Neural cell (in vitro differentiated cells): ENCODE results near the gene SYT6. TPM values are rescaled to one million over a fixed set of nuclear protein-coding genes. Genes with fewer than 3 reads are reported as not detected.

Source experiments
- H2AFZ ChIP-seq: fragments of 200-600, 300-800 bp; sonication (generic), shearing (Covaris generic); 2 replicates; pipeline ENCODE4 v1.6.0; 2014; ENCODE audit warnings: low read depth, mild to moderate bottlenecking, antibody characterized with exemption, low read length, moderate library complexity
- H3F3A ChIP-seq: fragments of 200-600 bp; shearing (Covaris generic); 2 replicates; pipeline ENCODE4 v1.6.1; 2016; ENCODE audit warnings: mild to moderate bottlenecking, moderate library complexity, mixed read lengths, antibody characterized with exemption, low read length; ENCODE audit not compliant: insufficient read depth, poor library complexity, severe bottlenecking
- H3K27ac ChIP-seq: fragments of 200-600, 300-800 bp; sonication (generic), shearing (Covaris generic); 2 replicates; pipeline ENCODE4 v1.5.1; 2014; ENCODE audit warnings: mild to moderate bottlenecking, low read length, moderate library complexity
- H3K27me3 ChIP-seq: fragments of 300-800, 200-600 bp; sonication (generic), shearing (Covaris generic); 2 replicates; pipeline ENCODE4 v1.6.0; 2014; ENCODE audit warnings: mild to moderate bottlenecking, low read depth, low read length, moderate library complexity; ENCODE audit not compliant: insufficient read depth
- H3K36me3 ChIP-seq: fragments of 300-800, 200-600 bp; sonication (generic), shearing (Covaris generic); 2 replicates; pipeline ENCODE4 v1.5.1; 2014; ENCODE audit warnings: mild to moderate bottlenecking, antibody characterized with exemption, low read length, moderate library complexity; ENCODE audit not compliant: insufficient read depth
- H3K4me2 ChIP-seq: fragments of 300-800, 200-600 bp; sonication (generic), shearing (Covaris generic); 2 replicates; pipeline ENCODE4 v1.6.0; 2014; ENCODE audit warnings: mild to moderate bottlenecking, low read length
- H3K4me3 ChIP-seq: fragments of 300-800, 200-600 bp; sonication (generic), shearing (Covaris generic); 2 replicates; pipeline ENCODE4 v1.5.1; 2014; ENCODE audit warnings: mild to moderate bottlenecking, low read length, moderate library complexity
- H3K79me2 ChIP-seq: fragments of 200-600 bp; shearing (Covaris generic); replicated peaks from 2 replicates; pipeline ENCODE4 v1.6.0; 2014; ENCODE audit warnings: mild to moderate bottlenecking, low read length, moderate library complexity; ENCODE audit not compliant: insufficient read depth
- H3K9ac ChIP-seq: fragments of 300-800, 200-600 bp; sonication (generic), shearing (Covaris generic); 2 replicates; pipeline ENCODE4 v1.6.1; 2016; ENCODE audit warnings: mild to moderate bottlenecking, low read length, mixed read lengths
- H3K9me2 ChIP-seq: fragments of 200-600 bp; shearing (Covaris generic); 2 replicates; pipeline ENCODE4 v1.6.1; 2016; ENCODE audit warnings: mild to moderate bottlenecking, low read length, mixed read lengths; ENCODE audit not compliant: insufficient read depth
- H3K9me3 ChIP-seq: fragments of 200-600, 300-800 bp; sonication (generic), shearing (Covaris generic); 2 replicates; pipeline ENCODE4 v1.6.1; 2016; ENCODE audit warnings: mild to moderate bottlenecking, mixed run types, low read length, moderate library complexity, mixed read lengths
- H4K20me1 ChIP-seq: fragments of 200-600 bp; shearing (Covaris generic); 2 replicates; pipeline ENCODE4 v1.6.1; 2016; ENCODE audit warnings: mild to moderate bottlenecking, mixed run types; ENCODE audit not compliant: insufficient read depth
- CTCF ChIP-seq: fragments of 450-650 bp; IDR thresholded peaks from 2 replicates; pipeline ENCODE4 v1.5.1; 2014; ENCODE audit warnings: antibody characterized with exemption, mild to moderate bottlenecking, moderate library complexity; ENCODE audit not compliant: poor library complexity, severe bottlenecking
- EP300 ChIP-seq: fragments of 450-650 bp; conservative IDR thresholded peaks from 2 replicates; pipeline ENCODE4 v1.6.1; 2014; ENCODE audit warnings: antibody characterized with exemption, mild to moderate bottlenecking, moderate library complexity; ENCODE audit not compliant: poor library complexity, severe bottlenecking
- EZH2 ChIP-seq: fragments of 200-600, 300-800 bp; shearing (Covaris generic), sonication (generic); IDR thresholded peaks from 2 replicates; pipeline ENCODE4 v1.6.1; 2014; ENCODE audit warnings: antibody characterized with exemption, low read length, borderline replicate concordance, mild to moderate bottlenecking; ENCODE audit not compliant: insufficient read depth, poor library complexity, severe bottlenecking
- MXI1 ChIP-seq: fragments of 450-650 bp; conservative IDR thresholded peaks from 2 replicates; pipeline ENCODE4 v1.6.1; 2014; ENCODE audit warnings: antibody characterized with exemption, mild to moderate bottlenecking; ENCODE audit not compliant: poor library complexity, severe bottlenecking
- POLR2AphosphoS5 ChIP-seq: IDR thresholded peaks from 2 replicates; pipeline ENCODE4 v1.6.1; 2012
- RAD21 ChIP-seq: fragments of 450-650 bp; conservative IDR thresholded peaks from 2 replicates; pipeline ENCODE4 v1.6.1; 2014; ENCODE audit warnings: antibody characterized with exemption, mild to moderate bottlenecking, moderate library complexity
- REST ChIP-seq: IDR thresholded peaks from 2 replicates; pipeline ENCODE4 v1.6.1; 2012; ENCODE audit warnings: borderline replicate concordance
- SMC3 ChIP-seq: fragments of 450-650 bp; conservative IDR thresholded peaks from 2 replicates; pipeline ENCODE4 v1.6.1; 2014; ENCODE audit warnings: antibody characterized with exemption, mild to moderate bottlenecking, moderate library complexity; ENCODE audit not compliant: poor library complexity
- TAF1 ChIP-seq: IDR thresholded peaks from 2 replicates; pipeline ENCODE4 v1.6.1; 2012; ENCODE audit warnings: low read depth
- polyA plus RNA-seq: library from polyadenylated mRNA; depleted of rRNA; stranded (reverse); fragments of >200 nt; gene quantifications from 2 replicates; pipeline ENCODE4 v1.2.3, GENCODE V29; 2014

SYT6 gene
- polyA plus RNA-seq, 1 donor from 2014 or later = 8.1 TPM

DNA sequence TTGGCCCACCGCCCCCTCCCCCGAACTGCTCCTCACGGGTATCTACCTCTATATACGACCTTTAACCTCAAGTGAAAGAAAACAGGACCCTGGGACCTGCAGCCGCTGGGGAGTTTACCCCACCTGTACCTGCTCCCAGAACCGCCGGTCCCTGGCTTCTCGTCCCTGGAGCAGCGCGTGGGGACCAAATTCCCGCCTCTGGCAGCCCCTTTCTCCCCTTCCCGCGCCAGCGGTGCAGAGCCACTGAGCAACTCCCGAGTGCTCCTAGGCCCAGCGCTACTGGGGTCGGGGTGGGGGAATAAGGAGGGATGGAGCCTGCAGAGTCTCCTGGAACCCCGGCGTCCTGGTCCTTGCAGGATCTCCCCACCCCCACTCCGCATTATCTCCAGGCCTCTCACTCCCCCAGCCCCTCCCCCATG, 1.6 kb downstream of the SYT6 start:
- Histone ChIP-seq H3K79me2 (no peaks in the 10 kb centered on the region), H4K20me1 (no peaks in the 10 kb centered on the region), H3K4me3 (peak overlapping the region; percentile 82), H3K9me3 (no peaks in the 10 kb centered on the region), H3F3A (peaks cover 5% of the 10 kb centered on the region), H2AFZ (peak overlapping the region; percentile 60), H3K27ac (no peak overlapping the region), H3K27me3 (peaks cover 41% of the 10 kb centered on the region), H3K9me2 (no peaks in the 10 kb centered on the region), H3K36me3 (no peaks in the 10 kb centered on the region), H3K9ac (peak overlapping the region; percentile 69), H3K4me2 (peak overlapping the region; percentile 78)
- no peak for TF ChIP-seq EP300
- no peak for TF ChIP-seq REST
- no peak for TF ChIP-seq CTCF
- no peak for TF ChIP-seq SMC3
- TF ChIP-seq TAF1 = no peak
- TF ChIP-seq RAD21 = no peak
- TF ChIP-seq EZH2 = no peak
- no peak for TF ChIP-seq POLR2AphosphoS5
- TF ChIP-seq MXI1 = no peak

- TF ChIP-seq CTCF = no peak
- no peak for TF ChIP-seq MXI1
- TF ChIP-seq RAD21 = no peak
- TF ChIP-seq SMC3 = no peak
- no peak for TF ChIP-seq EP300
- no peak for TF ChIP-seq TAF1
- TF ChIP-seq POLR2AphosphoS5 = no peak
- TF ChIP-seq REST = no peak
- TF ChIP-seq EZH2 = no peak
- Histone ChIP-seq H3K9me3 (no peaks in the 10 kb centered on the region), H3K36me3 (no peaks in the 10 kb centered on the region), H3F3A (peaks cover 5% of the 10 kb centered on the region), H3K79me2 (no peaks in the 10 kb centered on the region), H3K4me3 (no peak overlapping the region), H3K9me2 (no peaks in the 10 kb centered on the region), H3K27ac (no peak overlapping the region), H4K20me1 (no peaks in the 10 kb centered on the region), H3K4me2 (no peak overlapping the region), H3K27me3 (peaks cover 37% of the 10 kb centered on the region), H2AFZ (no peak overlapping the region), H3K9ac (no peak overlapping the region)
These were observed 3.7 kb downstream of the SYT6 start for GRCh38 chr1:114150016-114150415.
